Measurements from ENCODE around the gene KDM4F.
"Not testable (repeated sequence)": the region's sequence is repeated elsewhere in the genome, so short reads cannot be mapped to it uniquely, and the experiment has no call there.

The KDM4F gene

GRCh38 chr11:95049122-95049521 lies at the start of gene KDM4F:
KDM4F (plus strand) TSS chr11:95049422.
- not testable (repeated sequence) for DNase-seq

GRCh38 chr11:95003716-95004115 lies 45.5 kb upstream of the KDM4F start:
- DNase-seq, result no peak

- no peak for DNase-seq
Measured at GRCh38 chr11:95005642-95006041, 43.6 kb upstream of the KDM4F start.

GRCh38 chr11:95011376-95011775 lies 37.8 kb upstream of the KDM4F start:
- no peak for DNase-seq

- no peak for DNase-seq
Measured at GRCh38 chr11:95014184-95014821, 34.9 kb upstream of the KDM4F start.

GRCh38 chr11:95016139-95016538 lies 33.1 kb upstream of the KDM4F start:
- DNase-seq, result no peak

GRCh38 chr11:95021468-95021867 lies 27.8 kb upstream of the KDM4F start:
- DNase-seq, result not testable (repeated sequence)

GRCh38 chr11:95024958-95025357 lies 24.3 kb upstream of the KDM4F start, which contains the start of gene KDM4E:
KDM4E (plus strand) TSS chr11:95025258; CDS start chr11:95025558, 300 bp downstream.
- no peak for DNase-seq

GRCh38 chr11:95025594-95025993 lies 23.6 kb upstream of the KDM4F start:
- DNase-seq, result not testable (repeated sequence)

GRCh38 chr11:95028357-95028756 lies 20.9 kb upstream of the KDM4F start:
- DNase-seq, result no peak

GRCh38 chr11:95033051-95033450 lies 16.2 kb upstream of the KDM4F start:
- no peak for DNase-seq

GRCh38 chr11:95035316-95035715 lies 13.9 kb upstream of the KDM4F start:
- DNase-seq, result no peak

GRCh38 chr11:95037356-95038035 lies 11.7 kb upstream of the KDM4F start:
- not testable (repeated sequence) for DNase-seq

GRCh38 chr11:95042239-95042638 lies 7.0 kb upstream of the KDM4F start:
- no peak for DNase-seq

GRCh38 chr11:95042906-95043305 lies 6.3 kb upstream of the KDM4F start:
- no peak for DNase-seq

GRCh38 chr11:95044010-95044409 lies 5.2 kb upstream of the KDM4F start:
- no peak for DNase-seq

GRCh38 chr11:95045812-95046211 lies 3.4 kb upstream of the KDM4F start:
- DNase-seq, result no peak

GRCh38 chr11:95050595-95051202 lies 1.5 kb downstream of the KDM4F start:
- DNase-seq, result no peak

- no peak for DNase-seq
Measured at GRCh38 chr11:95054356-95054755, 5.1 kb downstream of the KDM4F start.

- DNase-seq, result no peak
Measured at GRCh38 chr11:95055283-95055897, 6.2 kb downstream of the KDM4F start.

GRCh38 chr11:95057959-95058358 lies 8.7 kb downstream of the KDM4F start:
- DNase-seq, result no peak

GRCh38 chr11:95058621-95059020 lies 9.4 kb downstream of the KDM4F start:
- no peak for DNase-seq

GRCh38 chr11:95059046-95059445 lies 9.8 kb downstream of the KDM4F start:
- no peak for DNase-seq

GRCh38 chr11:95065336-95065735 lies 16.1 kb downstream of the KDM4F start:
- DNase-seq, result no peak

Data from SHP77 treated with DMSO at 0.1 percent for 48 hours (cell line).